CD4-positive, alpha-beta T cell (primary cell): ENCODE measurements around the gene NOTO. TPM values are rescaled to one million over a fixed set of nuclear protein-coding genes. Genes with fewer than 3 reads are reported as not detected.

Experiments used
- ATAC-seq: fragments of 200-7000 bp; cut with Tn5 transposase; one replicate; pipeline ENCODE4 v1.10.0; 2022; ENCODE audit warnings: mild to moderate bottlenecking; ENCODE audit not compliant: poor library complexity
- CTCF ChIA-PET: fragments of 350-600 bp; sonication (Branson Sonifier 250); formaldehyde crosslinking; loops from one replicate; lab custom pipeline; 2021; ENCODE audit warnings: antibody characterized with exemption, inconsistent platforms; lab: Charles Lee
- POLR2A ChIA-PET: fragments of 350-600 bp; sonication (Branson Sonifier 250); formaldehyde crosslinking; loops from one replicate; lab custom pipeline; 2021; ENCODE audit warnings: antibody characterized with exemption, inconsistent platforms; lab: Charles Lee
- DNase-seq, 14 experiments: peaks; one replicate each; pipeline ENCODE4 v3.0.0-alpha.2; 2013 to 2020; ENCODE audit warnings: mixed read lengths in 2 of 14
- H3K27ac ChIP-seq, 2 donors: one replicate each; pipeline versions ENCODE4 v1.5.1 to v1.7.0; 2013; ENCODE audit warnings: low read length in 2 of 2, low read depth in 1 of 2, mild to moderate bottlenecking in 1 of 2
- H3K27me3 ChIP-seq, 2 experiments: 1 replicate in 1 of 2; 2 replicates in 1 of 2; pipeline versions ENCODE4 v1.6.1 to v1.7.0; 2013; ENCODE audit warnings: low read length in 2 of 2, control low read depth in 1 of 2, mild to moderate bottlenecking in 1 of 2, moderate library complexity in 1 of 2; ENCODE audit not compliant: insufficient read depth in 2 of 2, control insufficient read depth in 1 of 2
- H3K36me3 ChIP-seq: one replicate; pipeline ENCODE4 v1.6.1; 2013; ENCODE audit warnings: low read length, control low read depth; ENCODE audit not compliant: insufficient read depth
- H3K4me1 ChIP-seq: one replicate; pipeline ENCODE4 v1.6.1; 2013; ENCODE audit warnings: low read length, control low read depth; ENCODE audit not compliant: insufficient read depth
- H3K4me3 ChIP-seq: one replicate; pipeline ENCODE4 v1.5.1; 2013; ENCODE audit warnings: mild to moderate bottlenecking, low read length, moderate library complexity
- H3K9me3 ChIP-seq, 2 experiments: 1 replicate in 1 of 2; 2 replicates in 1 of 2; pipeline versions ENCODE4 v1.6.1 to v1.7.0; 2013; ENCODE audit warnings: low read length in 2 of 2, mild to moderate bottlenecking in 2 of 2, control low read depth in 1 of 2, moderate library complexity in 1 of 2; ENCODE audit not compliant: control insufficient read depth in 1 of 2, insufficient read depth in 1 of 2
- H3K27ac Mint-ChIP-seq: one replicate; pipeline ENCODE4 v1.8.0; 2020; ENCODE audit warnings: mixed read lengths
- H3K27me3 Mint-ChIP-seq: one replicate; pipeline ENCODE4 v1.8.0; 2021; ENCODE audit warnings: mixed read lengths
- H3K36me3 Mint-ChIP-seq: one replicate; pipeline ENCODE4 v1.8.0; 2021; ENCODE audit warnings: low read depth, mixed read lengths
- H3K4me1 Mint-ChIP-seq: one replicate; pipeline ENCODE4 v1.8.0; 2021; ENCODE audit warnings: low read depth, mixed read lengths
- H3K4me3 Mint-ChIP-seq: one replicate; pipeline ENCODE4 v1.8.0; 2020; ENCODE audit warnings: mild to moderate bottlenecking, mixed read lengths
- H3K9me3 Mint-ChIP-seq: one replicate; pipeline ENCODE4 v1.8.0; 2020; ENCODE audit warnings: mixed read lengths
- intact Hi-C, 2 experiments: fragments of 100-400 bp; cut with DNase I in 1 of 2; cut with micrococcal nuclease in 1 of 2; formaldehyde crosslinking; loops; one replicate each; pipeline versions ENCODE4 v1.15.1 to v1.9.0; 2023 to 2025; cut with DNase I, micrococcal nuclease
- total RNA-seq, 174 experiments: library from RNA in 2 of 174; stranded (reverse) in 2 of 174; gene quantifications; one replicate each; pipeline ENCODE4 v1.2.3 and lab custom pipeline; 2021 to 2026
- TF ChIP-seq, protein P1 (sequence below): fragments of 200-600 bp; IDR thresholded peaks from one replicate; pipeline ENCODE4 v1.8.0; 2022; ENCODE audit warnings: antibody characterized with exemption, mild to moderate bottlenecking

NOTO gene
- total RNA-seq, 2 experiments from 2014 or later, result not detected

DNA sequence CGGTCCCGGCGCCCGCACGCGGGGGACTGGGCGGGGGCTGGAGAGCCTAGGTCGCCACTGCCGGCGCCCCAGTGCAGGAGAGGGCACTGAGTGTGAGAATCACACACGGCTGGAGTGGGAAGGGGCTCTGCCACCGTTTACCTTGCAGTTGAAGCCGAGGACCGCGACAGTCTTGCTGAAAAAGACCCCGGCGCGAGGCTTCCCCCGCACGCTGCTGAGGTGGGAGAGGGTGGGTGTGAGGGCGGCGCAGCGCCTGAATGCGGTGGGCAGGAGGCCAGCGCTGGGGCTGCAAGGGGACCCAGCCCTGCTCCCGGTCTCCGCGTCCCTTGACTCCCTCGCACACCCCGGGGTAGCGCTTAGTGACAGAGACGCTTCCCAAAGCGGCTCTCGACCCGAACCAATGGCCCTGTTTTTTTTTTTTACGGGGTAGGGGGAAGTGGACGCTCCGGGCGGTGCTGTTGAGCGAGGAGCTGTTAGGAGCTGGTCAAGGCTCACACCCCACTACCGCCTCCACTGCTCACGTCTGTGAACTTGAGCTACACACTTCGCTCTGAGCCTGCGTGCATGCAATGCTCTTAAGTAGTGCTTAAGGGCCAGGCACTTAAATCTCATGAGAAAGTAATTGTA, 794 bp downstream of the NOTO start:
- Histone ChIP-seq H3K36me3 (no peaks in the 10 kb centered on the region), H3K4me3 (no peak overlapping the region), H3K9me3 (peaks cover 0 to 10% of the 10 kb centered on the region in 2 experiments), H3K27ac (no peak overlapping the region), H3K27me3 (peaks cover 39 to 54% of the 10 kb centered on the region in 2 experiments), H3K4me1 (peaks cover 18% of the 10 kb centered on the region)
- Mint-ChIP-seq H3K27ac (no peak overlapping the region), H3K36me3 (no peaks in the 10 kb centered on the region), H3K9me3 (no peaks in the 10 kb centered on the region), H3K4me1 (peaks cover 7% of the 10 kb centered on the region), H3K27me3 (peaks cover 74% of the 10 kb centered on the region), H3K4me3 (no peak overlapping the region)
- TF ChIP-seq, protein P1, sequence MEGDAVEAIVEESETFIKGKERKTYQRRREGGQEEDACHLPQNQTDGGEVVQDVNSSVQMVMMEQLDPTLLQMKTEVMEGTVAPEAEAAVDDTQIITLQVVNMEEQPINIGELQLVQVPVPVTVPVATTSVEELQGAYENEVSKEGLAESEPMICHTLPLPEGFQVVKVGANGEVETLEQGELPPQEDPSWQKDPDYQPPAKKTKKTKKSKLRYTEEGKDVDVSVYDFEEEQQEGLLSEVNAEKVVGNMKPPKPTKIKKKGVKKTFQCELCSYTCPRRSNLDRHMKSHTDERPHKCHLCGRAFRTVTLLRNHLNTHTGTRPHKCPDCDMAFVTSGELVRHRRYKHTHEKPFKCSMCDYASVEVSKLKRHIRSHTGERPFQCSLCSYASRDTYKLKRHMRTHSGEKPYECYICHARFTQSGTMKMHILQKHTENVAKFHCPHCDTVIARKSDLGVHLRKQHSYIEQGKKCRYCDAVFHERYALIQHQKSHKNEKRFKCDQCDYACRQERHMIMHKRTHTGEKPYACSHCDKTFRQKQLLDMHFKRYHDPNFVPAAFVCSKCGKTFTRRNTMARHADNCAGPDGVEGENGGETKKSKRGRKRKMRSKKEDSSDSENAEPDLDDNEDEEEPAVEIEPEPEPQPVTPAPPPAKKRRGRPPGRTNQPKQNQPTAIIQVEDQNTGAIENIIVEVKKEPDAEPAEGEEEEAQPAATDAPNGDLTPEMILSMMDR, result no peak
- intact Hi-C loops, result no loop called here
- CTCF ChIA-PET, result interaction anchor here (1.5 to 1.7 kb wide), 2 partner anchors 26 kb away, joined by 4 to 5 read pairs; no protein-coding TSS in a partner anchor
- ATAC-seq (no peak), DNase-seq (no peak)
- POLR2A ChIA-PET, result no interaction called here

DNA sequence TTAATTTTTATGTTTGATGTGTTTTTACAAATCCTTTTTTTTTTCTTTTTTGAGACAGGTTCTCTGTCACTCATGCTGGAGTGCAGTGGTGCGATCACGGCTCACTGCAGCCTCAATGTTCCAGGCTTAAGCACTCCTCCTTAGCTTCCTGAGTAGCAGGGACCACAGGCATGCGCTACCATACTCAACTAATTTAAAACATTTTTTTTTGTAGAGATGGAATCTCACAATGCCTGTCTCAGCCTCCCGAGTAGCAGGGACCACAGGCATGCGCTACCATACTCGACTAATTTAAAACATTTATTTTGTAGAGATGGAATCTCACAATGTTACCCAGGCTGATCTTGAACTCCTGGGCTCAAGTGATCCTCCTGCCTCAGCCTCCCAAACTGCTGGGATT, 3.2 kb downstream of the NOTO start:
- Histone ChIP-seq H3K27me3 (peaks cover 39 to 54% of the 10 kb centered on the region in 2 experiments), H3K4me1 (peaks cover 18% of the 10 kb centered on the region), H3K36me3 (no peaks in the 10 kb centered on the region), H3K4me3 (no peak overlapping the region), H3K27ac (no peak overlapping the region), H3K9me3 (peaks cover 0 to 10% of the 10 kb centered on the region in 2 experiments)
- TF ChIP-seq, protein P1, result no peak
- DNase-seq (no peak), ATAC-seq (no peak)
- H3K4me1 Mint-ChIP-seq, result peaks cover 7% of the 10 kb centered on the region
- ChIA-PET POLR2A (no interaction called here), CTCF (no interaction called here)
- H3K9me3 Mint-ChIP-seq, result no peaks in the 10 kb centered on the region
- intact Hi-C loops, result no loop called here
- H3K4me3 Mint-ChIP-seq, result no peak overlapping the region
- H3K36me3 Mint-ChIP-seq, result no peaks in the 10 kb centered on the region
- H3K27me3 Mint-ChIP-seq, result peaks cover 72% of the 10 kb centered on the region
- no peak overlapping the region for H3K27ac Mint-ChIP-seq

DNA sequence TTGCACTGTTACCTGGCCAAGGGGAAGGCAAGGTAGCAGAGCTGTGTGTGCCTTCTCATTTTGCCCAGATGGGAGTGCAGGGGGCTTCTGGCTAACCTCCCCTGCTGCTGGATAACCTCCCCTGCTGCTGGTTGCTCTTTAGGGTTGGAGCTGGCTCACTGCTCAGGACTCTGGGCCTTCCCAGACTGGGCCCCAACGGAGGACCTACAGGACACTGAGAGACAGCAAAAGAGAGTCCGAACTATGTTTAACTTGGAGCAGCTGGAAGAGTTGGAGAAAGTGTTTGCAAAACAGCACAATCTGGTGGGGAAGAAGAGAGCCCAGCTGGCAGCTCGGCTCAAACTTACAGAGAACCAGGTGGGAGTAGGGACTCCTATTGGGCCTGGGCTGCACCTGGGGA, 5.9 kb downstream of the NOTO start:
- no peaks in the 10 kb centered on the region for H3K9me3 ChIP-seq
- CTCF ChIA-PET, result interaction anchor here (0.7 kb wide), 1 partner anchor 315 kb away, joined by 5 read pairs; no protein-coding TSS in a partner anchor
- Mint-ChIP-seq H3K9me3 (no peaks in the 10 kb centered on the region), H3K36me3 (no peaks in the 10 kb centered on the region), H3K27ac (no peak overlapping the region), H3K4me3 (no peak overlapping the region), H3K4me1 (peaks cover 11% of the 10 kb centered on the region), H3K27me3 (peaks cover 57% of the 10 kb centered on the region)
- H3K27ac ChIP-seq, result no peak overlapping the region
- ATAC-seq, result no peak
- peaks cover 24 to 33% of the 10 kb centered on the region in 2 experiments for H3K27me3 ChIP-seq
- peaks cover 17% of the 10 kb centered on the region for H3K4me1 ChIP-seq
- POLR2A ChIA-PET, result no interaction called here
- intact Hi-C loops, result no loop called here
- no peaks in the 10 kb centered on the region for H3K36me3 ChIP-seq
- DNase-seq, result no peak
- no peak overlapping the region for H3K4me3 ChIP-seq
- TF ChIP-seq, protein P1, result no peak
